NCI-H1092 treated with DMSO at 0.1 percent for 48 hours (cell line): ENCODE results near the gene SMIM45.
A peak's percentile ranks its signal among the peaks of the same experiment; 100 is the strongest.

Source experiments
- DNase-seq: peaks from one replicate; lab custom pipeline; 2025; lab: John Stamatoyannopoulos, UW

SMIM45 gene

DNA sequence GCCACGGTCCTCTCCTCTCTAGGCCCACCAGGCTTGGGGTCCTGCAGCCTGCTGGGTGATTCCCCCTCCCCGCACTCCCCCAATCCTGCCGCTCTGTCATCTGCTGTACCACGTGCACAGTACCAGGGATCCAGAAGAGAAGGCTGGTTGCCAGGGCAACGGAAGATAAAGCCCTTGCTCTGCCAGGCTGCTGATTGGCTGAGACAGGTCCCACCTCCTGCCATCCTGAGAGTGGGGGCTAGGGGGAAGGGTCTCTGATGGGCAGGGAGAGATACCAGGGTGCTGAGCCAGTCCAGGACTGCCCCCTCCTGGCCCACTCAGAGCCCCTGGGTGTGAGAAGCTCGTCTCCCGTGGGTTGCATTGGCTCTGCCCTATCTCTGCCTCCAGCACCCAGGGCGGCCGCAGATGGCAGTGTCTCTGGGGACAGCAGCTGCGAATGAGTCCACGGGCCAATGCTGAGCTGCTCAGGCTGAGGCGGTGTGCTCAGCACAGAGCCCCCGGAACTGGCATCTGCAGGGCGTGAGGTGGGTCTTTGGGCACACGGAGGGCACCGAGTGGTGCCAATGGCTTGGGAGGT lies at the start of gene SMIM45:
Gene SMIM45 (plus strand): TSS at position 253 of the 577 bp plus-strand sequence.
- DNase-seq, result peak; percentile 86

DNA sequence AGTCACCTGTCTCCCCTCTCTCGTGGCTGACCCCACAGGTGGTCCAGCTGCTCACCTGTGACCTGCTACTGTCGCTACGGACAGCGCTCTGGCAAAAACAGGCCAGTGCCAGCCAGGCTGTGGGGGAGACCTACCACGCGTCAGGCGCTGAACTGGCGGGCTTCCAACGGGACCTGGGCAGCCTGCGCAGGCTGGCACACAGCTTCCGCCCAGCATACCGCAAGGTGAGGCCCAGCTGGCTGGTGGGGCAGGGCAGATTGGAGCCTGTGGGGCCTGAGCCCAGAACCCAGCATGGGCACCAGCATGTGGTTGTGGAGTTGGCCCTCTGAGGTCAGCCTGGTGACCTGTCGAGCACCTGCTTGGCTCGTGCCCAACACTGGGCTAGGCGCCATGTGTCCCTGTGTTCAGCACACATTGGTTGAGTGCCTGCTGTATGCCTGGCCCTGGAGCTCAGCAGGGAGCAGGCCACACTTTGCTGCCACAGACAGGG lies 49.0 kb upstream of the SMIM45 start:
- DNase-seq, result peak; percentile 82

DNA sequence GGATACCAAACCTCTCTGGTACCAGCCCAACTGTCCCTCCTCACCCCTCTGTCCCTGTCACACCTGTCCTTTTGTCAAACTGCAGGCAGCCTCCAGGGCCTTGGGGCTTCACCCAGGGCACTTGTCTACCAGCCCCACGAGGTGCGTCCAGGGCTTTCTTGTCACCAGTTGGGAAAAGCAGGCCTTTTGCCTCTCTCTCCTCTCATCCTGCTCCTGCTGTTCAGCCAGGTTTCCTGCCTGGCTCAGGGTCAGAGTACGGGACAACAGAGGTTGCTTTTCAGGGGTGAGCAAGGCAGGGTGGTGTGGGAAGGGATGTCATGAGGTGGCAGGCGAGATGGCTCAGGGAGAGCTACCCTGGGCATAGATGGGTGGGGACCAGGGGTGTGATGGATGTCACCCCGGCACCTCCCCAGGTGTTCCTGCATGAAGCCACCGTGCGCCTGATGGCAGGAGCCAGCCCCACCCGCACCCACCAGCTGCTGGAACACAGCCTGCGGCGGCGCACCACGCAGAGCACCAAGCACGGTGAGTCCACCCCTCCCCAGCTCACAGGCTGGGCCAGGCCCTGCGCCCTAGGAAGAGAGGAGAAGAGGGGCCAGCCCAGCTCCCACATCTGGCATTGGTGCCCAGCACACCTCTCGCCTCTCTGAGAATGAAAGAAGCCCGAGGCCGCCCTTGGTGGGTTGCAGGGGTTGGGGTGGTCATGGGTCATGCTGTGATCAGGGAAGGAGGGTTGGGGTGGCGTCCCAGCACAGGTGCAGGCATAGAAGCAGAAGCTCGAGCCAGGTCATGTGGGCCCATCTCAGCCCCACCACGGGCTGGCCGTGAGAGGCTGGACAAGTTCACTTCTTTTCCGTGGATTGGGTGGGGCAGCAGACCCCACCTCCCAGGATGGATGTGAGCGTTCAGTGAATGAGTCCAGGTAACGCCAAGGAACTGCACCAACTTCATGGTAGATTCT lies 47.2 kb upstream of the SMIM45 start:
- DNase-seq, result no peak

DNA sequence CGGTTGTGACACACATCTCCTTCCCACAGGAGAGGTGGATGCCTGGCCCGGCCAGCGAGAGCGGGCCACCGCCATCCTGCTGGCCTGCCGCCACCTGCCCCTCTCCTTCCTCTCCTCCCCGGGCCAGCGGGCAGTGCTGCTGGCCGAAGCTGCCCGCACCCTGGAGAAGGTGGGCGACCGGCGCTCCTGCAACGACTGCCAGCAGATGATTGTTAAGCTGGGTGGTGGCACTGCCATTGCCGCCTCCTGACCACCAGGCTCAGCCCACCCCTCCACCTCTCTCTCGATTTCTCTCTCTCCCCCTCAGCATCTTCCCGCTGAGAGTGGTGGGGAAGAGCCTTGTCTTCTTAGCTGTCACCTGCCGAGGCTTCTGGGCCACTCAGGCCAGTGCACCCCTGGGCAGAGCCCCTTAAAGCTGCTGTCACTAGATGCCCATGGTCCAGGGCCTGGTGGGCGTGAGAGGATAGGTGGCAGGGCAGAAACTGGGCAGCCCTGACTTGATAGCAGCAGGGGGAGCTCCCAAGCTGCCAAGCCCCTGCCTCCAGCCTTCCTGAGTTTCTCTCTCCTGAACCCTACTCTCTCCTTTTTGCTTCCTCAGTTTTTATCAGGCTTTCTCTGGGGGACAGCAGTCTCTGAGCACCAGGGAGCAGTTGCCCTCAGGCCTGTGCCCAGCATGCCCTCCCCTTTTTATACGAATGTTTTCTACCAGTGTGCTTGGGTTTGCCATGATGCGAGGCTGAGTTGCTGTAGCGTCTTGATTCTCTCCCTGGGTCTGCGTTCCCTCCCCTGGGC lies 46.3 kb upstream of the SMIM45 start:
- DNase-seq, result no peak

DNA sequence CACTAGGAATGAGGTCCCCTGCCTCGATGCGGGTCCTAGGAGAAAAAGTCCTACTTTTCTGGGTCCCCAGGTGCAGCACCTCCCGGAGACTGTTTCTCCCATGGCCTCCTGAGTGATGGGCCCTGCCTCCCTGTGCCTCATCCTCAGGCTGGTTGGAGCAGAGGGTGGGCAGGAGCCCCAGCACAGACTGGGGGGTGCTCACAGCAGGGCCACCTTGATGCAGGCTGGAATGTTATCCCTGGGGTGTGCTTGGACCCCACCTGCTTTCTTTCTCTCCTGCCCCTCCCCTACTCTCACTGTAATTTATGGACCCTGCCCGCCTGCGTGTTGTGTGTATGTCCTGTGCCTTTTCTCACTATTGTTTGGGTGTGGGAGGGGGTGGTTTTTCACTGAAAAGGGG lies 45.1 kb upstream of the SMIM45 start:
- no peak for DNase-seq

DNA sequence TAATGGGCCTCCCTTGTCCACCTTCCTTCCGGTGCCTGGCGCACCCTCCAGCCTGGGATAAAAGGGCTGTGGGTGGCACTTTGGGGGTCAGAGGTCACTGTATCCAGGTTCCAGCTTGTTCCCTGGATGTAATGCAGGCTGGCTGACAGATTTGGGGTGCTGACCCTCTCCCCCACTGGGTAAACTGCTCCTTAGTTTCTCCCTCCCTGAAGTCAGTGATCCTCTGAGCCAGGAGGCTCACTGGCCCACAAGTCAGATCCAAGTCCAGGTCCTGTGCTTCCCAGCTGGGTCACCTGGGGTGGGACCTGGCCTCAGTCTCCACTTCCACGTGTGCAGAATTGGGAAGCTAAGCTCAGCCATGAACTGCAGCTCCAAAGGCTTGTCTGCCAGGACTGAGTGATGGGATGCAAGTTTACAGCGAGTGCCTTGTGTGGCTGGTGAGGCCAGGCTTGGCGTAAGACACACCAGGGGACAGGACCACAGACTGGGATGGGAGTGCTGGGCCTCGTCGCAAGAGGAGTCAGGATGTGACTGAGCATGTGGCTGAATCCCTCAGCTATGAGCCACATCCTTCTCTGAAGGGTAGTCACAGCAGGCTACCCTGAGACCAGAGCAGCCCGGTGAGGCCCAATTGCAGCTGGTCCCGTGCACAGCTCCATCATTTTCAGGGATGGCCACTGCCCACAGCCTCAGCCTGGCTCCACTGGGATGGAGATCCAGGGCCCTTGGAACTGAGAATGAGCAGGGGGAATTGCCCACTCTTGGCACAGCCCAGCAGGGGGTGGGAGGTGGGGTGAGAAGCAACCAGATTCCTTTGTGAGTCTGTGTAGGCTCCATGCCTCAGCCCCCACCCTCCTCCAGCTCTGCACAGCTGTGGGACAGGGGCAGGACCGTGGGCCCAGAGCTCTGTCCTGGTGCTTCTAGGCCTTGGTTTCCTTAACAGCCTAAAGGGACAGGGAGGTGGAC lies 44.2 kb upstream of the SMIM45 start:
- DNase-seq, result no peak

DNA sequence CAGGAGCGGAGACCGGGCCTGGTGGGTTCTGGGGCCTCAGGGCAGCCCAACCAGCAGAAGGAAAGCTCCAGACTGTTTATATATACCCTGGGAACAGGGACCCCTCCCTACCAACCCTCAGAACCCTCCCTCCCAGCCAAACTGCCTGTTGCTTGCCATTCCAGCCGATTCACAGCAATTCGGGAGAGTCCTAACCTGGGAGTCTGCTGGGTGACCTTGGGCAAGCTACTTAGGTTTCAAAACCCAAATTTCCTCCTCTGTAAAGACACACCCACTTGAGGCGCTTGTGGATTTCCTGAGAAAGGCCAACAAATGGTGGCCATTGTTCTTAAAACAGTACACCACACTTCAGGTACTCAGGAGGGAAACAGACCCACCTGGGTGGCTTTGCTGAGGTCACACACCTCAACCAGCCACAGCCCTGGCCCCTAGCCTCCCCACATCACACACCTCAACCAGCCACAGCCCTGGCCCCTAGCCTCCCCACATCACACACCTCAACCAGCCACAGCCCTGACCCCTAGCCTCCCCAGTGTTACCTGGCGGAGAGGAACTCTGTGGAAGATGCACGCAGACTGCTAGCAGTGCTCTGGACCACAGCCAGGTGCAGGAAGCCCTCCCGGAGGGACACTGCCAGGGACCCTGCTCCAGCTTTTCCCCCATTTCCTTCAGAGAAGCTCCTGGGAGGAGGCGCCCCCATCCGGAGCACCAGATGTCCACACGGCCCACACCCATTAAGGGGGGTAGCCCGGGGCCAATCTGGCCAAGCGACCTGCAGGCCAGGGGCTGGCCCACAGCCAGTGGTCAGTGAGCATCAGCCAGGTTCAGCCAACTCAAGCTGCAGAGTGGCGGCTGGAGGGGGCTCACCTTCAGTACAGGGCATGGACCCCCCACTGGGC lies 43.3 kb upstream of the SMIM45 start:
- no peak for DNase-seq

DNA sequence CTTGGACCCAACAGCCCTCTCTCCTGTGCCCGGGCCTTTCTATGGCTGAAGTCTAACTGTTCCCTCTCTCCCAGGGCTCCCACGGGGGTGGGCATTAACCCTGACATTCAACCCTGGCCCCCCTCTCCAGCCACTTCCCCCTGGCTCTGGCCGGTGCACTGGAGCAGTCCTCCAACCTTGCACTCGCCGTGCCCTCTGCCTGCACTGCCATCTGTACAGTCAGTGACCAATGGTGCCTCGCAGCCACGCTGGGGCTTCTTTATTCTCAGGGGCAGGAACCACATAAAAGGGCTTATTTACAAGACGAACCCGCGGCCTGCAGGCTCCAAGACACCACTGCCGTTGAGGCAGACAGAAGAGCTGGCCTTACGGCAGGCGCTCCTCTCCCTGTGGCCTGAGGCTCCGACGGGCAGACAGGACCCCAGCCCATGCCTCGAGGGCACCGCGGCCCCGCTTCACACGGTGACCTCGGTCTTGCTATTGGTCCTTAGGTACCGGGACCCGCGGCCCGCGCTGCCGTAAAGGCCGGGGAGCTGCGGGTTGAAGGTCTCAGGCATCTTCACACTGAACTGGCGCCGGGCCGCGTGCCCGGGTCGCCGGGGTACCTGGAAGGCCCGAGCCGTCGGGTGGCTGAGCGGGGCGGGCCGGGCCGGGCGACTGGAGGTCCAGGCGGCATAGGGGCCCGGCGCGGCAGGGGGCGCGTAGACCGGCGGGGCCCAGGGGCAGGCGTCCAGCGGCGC lies 42.5 kb upstream of the SMIM45 start:
- DNase-seq, result no peak

DNA sequence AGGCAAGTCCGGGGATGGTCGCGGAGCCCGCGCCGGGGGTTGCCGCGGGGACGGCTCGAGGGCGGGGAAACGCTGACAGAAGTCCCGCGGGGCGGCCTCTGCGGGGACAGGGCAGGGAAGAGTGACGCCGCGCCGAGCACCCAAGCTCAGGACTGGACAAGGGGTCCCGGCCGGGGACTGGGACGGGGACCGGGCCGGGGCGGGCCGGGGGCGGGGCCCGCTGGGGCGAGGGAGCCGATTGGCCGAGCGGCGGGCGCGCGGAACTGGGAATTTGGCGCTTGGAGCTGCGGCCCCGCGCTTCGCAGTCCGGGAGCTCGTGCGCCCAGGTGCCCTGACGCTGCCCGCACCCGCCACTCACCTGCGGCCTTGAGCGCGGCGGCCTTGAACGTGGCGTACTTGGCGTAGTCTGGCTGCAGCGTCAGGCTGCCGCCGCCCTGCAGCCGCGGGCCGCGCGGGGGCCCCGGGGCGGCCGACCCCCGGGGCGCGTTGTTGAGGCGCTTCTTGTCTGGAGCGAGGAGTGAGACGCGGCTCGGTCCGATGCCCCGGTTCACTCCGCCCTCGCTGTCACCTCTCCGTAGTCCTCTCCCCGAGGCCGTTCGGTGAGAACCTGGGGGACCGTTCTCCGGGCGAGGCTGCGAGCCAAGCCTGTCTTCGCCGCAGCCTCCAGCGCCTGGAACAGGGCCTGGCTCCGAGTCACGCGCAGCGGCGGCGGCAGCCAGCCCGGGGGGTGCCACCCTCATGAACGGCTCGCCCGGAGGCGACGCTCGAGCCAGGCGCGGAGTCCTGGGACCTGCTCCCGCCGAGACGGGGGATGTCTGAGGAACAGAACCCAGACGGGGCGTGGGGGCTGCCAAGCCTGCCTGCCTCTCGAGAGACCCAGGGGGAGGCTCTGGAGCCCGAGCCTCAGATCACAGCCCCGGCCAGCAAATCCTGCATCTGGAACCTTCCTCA lies 41.6 kb upstream of the SMIM45 start:
- no peak for DNase-seq

DNA sequence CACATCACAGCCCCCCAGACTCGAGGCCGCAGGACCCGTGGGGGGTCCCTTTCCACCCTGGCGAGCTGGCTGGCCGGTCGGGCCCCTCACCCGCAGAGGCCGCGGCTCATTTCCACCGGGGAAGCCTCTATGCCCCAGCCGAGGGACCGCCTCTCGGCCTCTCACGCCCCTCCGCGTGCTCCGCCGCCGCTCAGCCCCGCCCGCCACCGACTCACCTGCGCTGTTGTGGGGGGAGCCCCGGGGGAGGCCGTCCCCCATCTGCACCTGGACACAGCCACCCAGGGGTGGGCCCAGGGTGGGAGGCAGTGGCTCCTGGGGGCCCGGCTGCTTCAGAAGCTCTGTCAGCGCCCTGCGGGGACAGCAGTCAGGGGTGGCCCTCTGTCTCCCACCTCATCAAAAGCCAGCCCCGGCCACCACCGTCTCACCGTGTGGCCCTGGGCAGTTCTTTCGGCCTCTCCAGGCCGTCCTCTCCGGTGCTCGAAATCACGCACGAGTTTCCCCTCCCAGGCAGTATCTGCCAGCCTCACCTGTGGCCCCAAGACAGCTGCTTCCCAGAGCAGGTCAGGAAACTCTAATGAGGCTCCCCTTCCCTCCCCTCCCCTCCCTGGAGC lies 40.8 kb upstream of the SMIM45 start:
- DNase-seq, result no peak

DNA sequence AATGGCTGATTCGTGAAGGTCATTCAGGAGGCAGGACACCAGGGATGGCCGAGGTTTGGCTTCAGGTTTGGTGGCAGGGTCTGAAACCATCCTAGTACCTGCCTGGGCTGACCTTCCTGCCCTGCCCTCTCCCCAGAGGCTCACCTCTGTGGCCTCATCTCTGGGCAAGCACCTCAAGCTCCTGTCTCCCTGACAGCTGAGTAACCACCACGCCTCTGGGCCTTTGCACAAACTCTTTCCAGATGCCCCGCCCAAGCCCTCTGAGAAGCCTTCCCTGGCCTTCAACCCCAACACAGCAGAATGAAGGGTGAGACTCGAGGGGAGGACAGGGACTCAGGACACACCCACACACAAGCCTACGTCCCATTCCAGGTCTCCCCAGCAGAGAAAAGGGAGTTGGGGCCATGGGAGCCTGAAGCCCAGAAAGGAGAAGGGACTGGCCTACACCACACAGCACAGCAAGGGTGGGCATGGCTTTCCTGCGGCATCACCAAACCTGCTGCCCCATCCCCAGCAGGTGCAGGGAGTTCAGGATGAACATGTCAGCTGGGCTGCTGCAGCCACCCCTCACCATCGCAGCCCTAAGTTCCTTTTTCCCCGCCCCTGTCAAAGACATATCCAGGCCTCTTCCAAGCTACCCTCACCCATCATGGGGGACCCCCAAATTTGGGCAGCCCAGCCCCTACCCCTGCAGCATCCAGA lies 39.5 kb upstream of the SMIM45 start:
- DNase-seq, result no peak

DNA sequence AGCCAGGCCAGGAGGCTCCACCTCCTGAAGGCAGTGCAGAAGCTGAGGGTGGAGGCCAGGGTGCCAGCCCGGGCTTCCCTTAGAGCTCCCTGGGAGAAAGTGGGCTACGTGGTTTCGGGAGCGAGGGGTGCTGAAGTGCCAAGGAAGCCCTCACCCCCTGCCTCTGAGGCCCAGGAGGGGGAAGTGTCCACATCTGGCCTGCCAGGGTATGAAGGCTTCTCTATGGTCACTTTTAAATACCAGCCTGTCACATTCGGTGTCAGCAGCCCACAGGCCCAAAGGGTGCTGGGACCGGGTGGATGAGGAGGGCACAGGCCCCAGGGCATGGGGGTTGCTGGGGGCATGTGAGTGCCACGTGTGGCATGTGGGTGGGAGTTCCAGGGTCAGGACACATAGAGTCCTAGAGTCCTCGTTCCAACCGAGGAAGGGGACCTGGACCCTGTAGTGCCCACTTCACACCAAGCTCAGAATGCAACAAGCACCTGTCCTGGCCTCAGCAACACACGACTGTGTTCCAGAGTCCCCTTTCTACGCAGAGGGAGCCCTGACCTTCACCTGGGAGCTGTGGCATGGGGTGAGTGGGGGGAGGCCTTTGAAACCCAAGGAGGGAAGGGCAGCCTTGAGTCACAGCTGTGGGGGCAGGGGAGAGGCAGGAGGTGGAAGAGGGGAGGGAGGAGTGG lies 38.8 kb upstream of the SMIM45 start:
- DNase-seq, result no peak

DNA sequence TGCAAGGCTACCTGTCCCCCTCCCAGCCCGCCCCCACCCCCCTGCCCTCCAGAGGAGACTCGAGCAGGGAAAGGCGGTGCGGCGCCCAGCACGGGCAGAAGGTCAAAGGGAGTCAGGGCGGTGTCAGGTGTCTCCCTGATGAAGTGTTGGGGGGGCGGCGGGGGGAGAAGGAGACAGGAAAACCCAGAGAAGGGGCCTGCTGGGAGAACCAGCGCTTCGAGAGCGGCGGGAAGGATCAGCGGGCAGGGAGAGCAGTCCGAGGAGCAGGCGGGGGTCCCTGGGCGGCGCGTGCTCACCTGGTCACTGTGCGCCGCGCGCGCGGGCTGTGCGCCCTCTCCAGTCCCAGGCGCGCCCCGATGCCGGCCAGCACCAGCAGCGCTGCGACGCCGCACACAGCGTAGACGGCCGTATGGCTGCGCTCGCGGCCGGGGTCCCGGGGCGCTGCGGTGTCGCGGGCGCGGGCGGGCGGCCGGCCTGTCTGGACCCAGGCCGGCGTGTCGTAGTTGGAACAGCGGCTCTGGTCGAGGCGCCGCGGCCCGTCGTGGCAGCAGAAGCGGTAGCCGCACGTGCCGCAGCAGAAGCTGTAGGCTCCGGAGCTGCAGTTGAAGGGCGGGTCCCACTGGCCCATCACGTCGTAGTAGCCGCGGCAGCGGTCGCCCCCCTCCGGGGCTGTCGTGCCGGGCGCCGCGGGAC lies 38.0 kb upstream of the SMIM45 start:
- peak; percentile 33 for DNase-seq

DNA sequence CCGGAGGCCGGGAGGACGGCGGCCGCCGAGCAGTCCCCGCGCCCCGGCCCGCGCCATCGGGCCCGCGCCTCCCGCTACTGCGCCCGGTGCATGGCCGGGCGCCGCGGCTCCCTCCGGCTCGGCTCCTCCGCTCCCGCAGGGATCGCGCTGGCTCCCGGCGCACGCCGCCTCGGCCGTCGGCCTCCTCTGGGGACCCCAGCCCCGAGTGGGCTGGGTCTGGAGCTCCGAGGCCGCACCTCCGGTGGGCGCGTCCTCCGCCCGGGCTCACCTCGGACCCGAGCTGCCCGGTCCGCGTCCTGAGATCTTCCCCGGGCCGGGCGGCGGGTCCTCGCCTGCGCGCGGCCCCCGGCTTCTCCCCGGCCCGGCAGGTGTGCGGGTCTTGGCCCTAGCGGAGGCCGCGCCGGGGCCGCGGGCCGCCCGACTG lies 37.3 kb upstream of the SMIM45 start:
- no peak for DNase-seq

DNA sequence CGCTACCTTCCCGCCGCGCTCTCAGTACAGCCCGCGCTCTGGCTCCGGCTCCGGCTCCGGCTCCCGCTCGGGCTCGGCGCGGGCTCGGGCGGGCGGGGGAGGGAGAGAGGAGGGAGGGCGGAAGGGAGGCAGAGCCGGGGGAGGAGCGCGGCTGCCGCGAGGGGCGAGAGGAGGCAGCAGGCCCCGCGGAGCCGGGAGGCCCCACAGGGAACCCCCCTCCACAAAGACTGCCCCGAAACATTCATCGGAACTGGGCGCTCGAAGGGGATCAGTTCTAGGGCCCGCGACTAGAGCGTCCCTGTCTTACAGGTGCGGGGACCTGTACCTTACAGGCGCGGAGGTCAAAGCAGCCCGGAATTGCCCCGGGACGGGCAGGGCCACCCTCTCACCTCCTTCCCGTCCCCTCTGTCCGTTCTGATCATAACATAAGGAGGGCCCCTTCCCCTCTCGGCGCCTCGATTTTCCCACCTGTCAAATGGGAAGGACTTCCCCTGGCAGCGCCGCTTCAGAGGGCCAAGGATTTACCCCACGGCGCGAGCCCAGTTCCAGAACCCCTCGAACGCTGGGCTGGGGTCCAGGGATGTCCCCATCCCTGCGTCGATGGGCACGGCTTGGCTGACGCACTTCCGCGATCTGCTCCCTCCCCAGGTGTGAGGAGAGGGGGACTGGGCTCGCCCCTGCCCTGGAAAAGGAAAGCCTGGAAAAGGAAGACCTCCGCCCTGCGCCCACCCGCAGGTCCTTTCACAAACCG lies 36.7 kb upstream of the SMIM45 start, which contains the start of gene SHISA8:
Gene SHISA8 (minus strand): TSS at position 40 of the 751 bp plus-strand sequence. CDS start 407 bp downstream, outside the sequence.
- DNase-seq, result peak; percentile 46
